Measurements from ENCODE around the gene USP36.

- TF ChIP-seq CTCF (IDR thresholded peaks at IDR 0.05; ENCODE audit: low read length) (no peak), EZH2 (optimal IDR thresholded peaks at IDR 0.05; ENCODE audit: low read depth, low read length) (no peak), EZH2phosphoT487 (IDR thresholded peaks at IDR 0.05; ENCODE audit: low read length) (no peak)
These were observed 13.3 kb upstream of the USP36 start for GRCh38 chr17:78853926-78854394.
